Upper lobe of left lung (tissue), 6 donors: Measurements from ENCODE around the gene ABL1. TPM values are rescaled to one million over a fixed set of nuclear protein-coding genes. Genes with fewer than 3 reads are reported as not detected.
"Not testable (repeated sequence)": the region's sequence is repeated elsewhere in the genome, so short reads cannot be mapped to it uniquely, and the experiment has no call there.

Experiments used
- ATAC-seq, 2 donors: fragments of 200-7000 bp; cut with Tn5 transposase; one replicate each; pipeline ENCODE4 v1.9.1; 2022; ENCODE audit warnings: mild to moderate bottlenecking in 2 of 2, moderate library complexity in 2 of 2; ENCODE audit not compliant: low FRiP score in 2 of 2
- DNase-seq, 2 donors: peaks; one replicate each; pipeline ENCODE4 v3.0.0-alpha.2; 2019 to 2020
- H3K27ac ChIP-seq, 4 donors: fragments of 200-600 bp; sonication (generic); one replicate each; pipeline ENCODE4 v1.5.1; 2016 to 2019
- H3K27me3 ChIP-seq, 4 donors: fragments of 200-600 bp; sonication (generic); one replicate each; pipeline ENCODE4 v1.5.1; 2017 to 2019
- H3K36me3 ChIP-seq, 4 donors: fragments of 200-600 bp; sonication (generic); one replicate each; pipeline ENCODE4 v1.5.1; 2016 to 2019
- H3K4me1 ChIP-seq, 4 donors: fragments of 200-600 bp; sonication (generic); one replicate each; pipeline ENCODE4 v1.5.1; 2018 to 2019
- H3K4me3 ChIP-seq, 4 donors: fragments of 200-600 bp; sonication (generic); one replicate each; pipeline ENCODE4 v1.5.1; 2017 to 2019; ENCODE audit warnings: mild to moderate bottlenecking in 2 of 4, moderate library complexity in 1 of 4
- H3K9me3 ChIP-seq, 4 donors: fragments of 200-600 bp; sonication (generic); one replicate each; pipeline ENCODE4 v1.5.1; 2018 to 2019
- EP300 ChIP-seq, 4 donors: sonication (generic); formaldehyde crosslinking; IDR thresholded peaks; one replicate each; pipeline ENCODE4 v1.5.1; 2017; ENCODE audit warnings: antibody characterized with exemption in 4 of 4, control low read depth in 2 of 4
- POLR2A ChIP-seq, 4 donors: fragments of 450-650 bp; IDR thresholded peaks; one replicate each; pipeline ENCODE4 v1.5.1; 2016 to 2017; ENCODE audit warnings: antibody characterized with exemption in 4 of 4, mild to moderate bottlenecking in 2 of 4
- POLR2AphosphoS5 ChIP-seq, 2 donors: sonication (generic); formaldehyde crosslinking; IDR thresholded peaks; one replicate each; pipeline ENCODE4 v1.5.1; 2017; ENCODE audit warnings: antibody characterized with exemption in 2 of 2
- WGBS, 2 donors: methylation state at CpG; one replicate each; pipeline ENCODE4 v1.1.5; 2017 to 2018; 5-methylcytosine and 5-hydroxymethylcytosine counted together
- total RNA-seq, 6 donors: library from RNA; depleted of rRNA in 4 of 6; stranded (reverse); fragments of >200 nt in 4 of 6; gene quantifications; one replicate each; pipeline versions ENCODE4 v1.1.0 to v1.2.1, GENCODE V29; 2016 to 2021
- TF ChIP-seq, protein P1 (sequence below), 6 experiments: fragments of 450-650 bp in 4 of 6; fragments of 200-600 bp in 2 of 6; sonication (generic) in 2 of 6; IDR thresholded peaks; one replicate each; pipeline ENCODE4 v1.5.1; 2016 to 2019; ENCODE audit warnings: antibody characterized with exemption in 6 of 6
- donor health status: DM: no; HTN: no; CAD: no; lungs with moderate emphysema.
- donor health status: DM: no; HTN: yes; CAD: no; lungs with severe emphysema.

ABL1 gene
- total RNA-seq, 6 donors from 2014 or later: 39.8 to 56.5 (median 47.0) TPM

DNA sequence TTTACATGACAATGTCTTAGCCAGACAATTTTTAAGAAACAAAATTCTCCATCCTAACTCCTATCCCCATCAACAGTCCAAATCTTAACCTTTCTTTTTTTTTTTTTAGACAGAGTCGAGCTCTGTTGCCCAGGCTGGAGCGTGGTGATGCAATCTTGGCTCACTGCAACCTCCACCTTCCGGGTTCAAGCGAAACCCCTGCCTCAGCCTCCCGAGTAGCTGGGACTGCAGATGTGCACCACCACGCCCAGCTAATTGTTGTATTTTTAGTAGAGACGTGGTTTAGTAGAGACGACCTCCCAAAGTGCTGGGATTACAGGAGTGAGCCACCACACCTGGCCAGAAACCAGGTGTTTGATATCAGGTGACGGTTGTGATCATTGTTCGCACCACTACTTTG is 10.2 kb downstream of the ABL1 start:
- ATAC-seq (no peak), DNase-seq (no peak)
- Histone ChIP-seq H3K4me3 (no peak overlapping the region), H3K27ac (peak overlapping the region; percentile 80 to 86 (median 82)), H3K36me3 (no peaks in the 10 kb centered on the region), H3K27me3 (no peaks in the 10 kb centered on the region), H3K4me1 (peaks cover 30 to 55% (median 37%) of the 10 kb centered on the region in 4 donors), H3K9me3 (no peaks in the 10 kb centered on the region)
- TF ChIP-seq POLR2A (IDR thresholded peaks at IDR 0.05) (no peak), POLR2AphosphoS5 (IDR thresholded peaks at IDR 0.05) (no peak), EP300 (IDR thresholded peaks at IDR 0.05) (no peak)
- TF ChIP-seq, protein P1, sequence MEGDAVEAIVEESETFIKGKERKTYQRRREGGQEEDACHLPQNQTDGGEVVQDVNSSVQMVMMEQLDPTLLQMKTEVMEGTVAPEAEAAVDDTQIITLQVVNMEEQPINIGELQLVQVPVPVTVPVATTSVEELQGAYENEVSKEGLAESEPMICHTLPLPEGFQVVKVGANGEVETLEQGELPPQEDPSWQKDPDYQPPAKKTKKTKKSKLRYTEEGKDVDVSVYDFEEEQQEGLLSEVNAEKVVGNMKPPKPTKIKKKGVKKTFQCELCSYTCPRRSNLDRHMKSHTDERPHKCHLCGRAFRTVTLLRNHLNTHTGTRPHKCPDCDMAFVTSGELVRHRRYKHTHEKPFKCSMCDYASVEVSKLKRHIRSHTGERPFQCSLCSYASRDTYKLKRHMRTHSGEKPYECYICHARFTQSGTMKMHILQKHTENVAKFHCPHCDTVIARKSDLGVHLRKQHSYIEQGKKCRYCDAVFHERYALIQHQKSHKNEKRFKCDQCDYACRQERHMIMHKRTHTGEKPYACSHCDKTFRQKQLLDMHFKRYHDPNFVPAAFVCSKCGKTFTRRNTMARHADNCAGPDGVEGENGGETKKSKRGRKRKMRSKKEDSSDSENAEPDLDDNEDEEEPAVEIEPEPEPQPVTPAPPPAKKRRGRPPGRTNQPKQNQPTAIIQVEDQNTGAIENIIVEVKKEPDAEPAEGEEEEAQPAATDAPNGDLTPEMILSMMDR (IDR thresholded peaks at IDR 0.05): no peak
- 73 to 76% methylated on average over 10 of the region's 10 CpGs for WGBS, 2 donors

DNA sequence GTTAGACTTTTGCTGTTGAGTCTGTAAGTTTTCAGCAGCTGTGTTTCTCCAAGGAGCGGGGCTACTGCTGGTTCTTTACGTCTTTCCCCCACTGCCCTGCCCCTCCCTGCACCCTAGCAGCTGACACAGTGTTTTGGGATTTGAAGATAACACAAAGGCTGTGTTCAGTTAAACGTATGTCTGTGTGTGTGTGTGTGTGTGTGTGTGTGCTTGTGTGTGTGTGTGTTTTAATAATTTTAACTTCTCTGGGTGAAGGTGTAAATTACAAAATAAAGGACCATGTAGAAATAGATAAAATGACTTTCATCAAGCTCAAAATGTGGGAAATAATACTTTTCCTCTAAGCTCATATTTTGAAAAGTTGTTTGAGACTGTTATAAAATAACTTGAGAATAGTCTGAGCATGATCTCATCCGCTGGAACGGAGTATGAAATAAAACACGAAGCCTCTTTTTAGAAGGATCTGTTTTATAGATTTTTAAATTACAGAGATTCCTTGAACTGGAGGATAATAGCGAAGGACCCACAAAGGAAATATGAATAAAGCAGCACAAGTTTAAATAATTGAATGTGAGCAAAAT is 10.9 kb downstream of the ABL1 start:
- WGBS, 2 donors: 44 to 50% methylated on average over 7 of the region's 7 CpGs
- peak in 1 of 2 donors; percentile 27 for ATAC-seq
- H3K27me3 ChIP-seq: no peaks in the 10 kb centered on the region
- H3K36me3 ChIP-seq: no peaks in the 10 kb centered on the region
- H3K9me3 ChIP-seq: no peaks in the 10 kb centered on the region
- TF ChIP-seq POLR2AphosphoS5 (IDR thresholded peaks at IDR 0.05) (no peak), POLR2A (IDR thresholded peaks at IDR 0.05) (no peak), EP300 (IDR thresholded peaks at IDR 0.05) (no peak)
- TF ChIP-seq, protein P1 (IDR thresholded peaks at IDR 0.05): no peak
- H3K27ac ChIP-seq: peak overlapping the region; percentile 80 to 86 (median 82)
- DNase-seq: no peak
- H3K4me3 ChIP-seq: no peak overlapping the region
- H3K4me1 ChIP-seq: peaks cover 30 to 54% (median 37%) of the 10 kb centered on the region in 4 donors

DNA sequence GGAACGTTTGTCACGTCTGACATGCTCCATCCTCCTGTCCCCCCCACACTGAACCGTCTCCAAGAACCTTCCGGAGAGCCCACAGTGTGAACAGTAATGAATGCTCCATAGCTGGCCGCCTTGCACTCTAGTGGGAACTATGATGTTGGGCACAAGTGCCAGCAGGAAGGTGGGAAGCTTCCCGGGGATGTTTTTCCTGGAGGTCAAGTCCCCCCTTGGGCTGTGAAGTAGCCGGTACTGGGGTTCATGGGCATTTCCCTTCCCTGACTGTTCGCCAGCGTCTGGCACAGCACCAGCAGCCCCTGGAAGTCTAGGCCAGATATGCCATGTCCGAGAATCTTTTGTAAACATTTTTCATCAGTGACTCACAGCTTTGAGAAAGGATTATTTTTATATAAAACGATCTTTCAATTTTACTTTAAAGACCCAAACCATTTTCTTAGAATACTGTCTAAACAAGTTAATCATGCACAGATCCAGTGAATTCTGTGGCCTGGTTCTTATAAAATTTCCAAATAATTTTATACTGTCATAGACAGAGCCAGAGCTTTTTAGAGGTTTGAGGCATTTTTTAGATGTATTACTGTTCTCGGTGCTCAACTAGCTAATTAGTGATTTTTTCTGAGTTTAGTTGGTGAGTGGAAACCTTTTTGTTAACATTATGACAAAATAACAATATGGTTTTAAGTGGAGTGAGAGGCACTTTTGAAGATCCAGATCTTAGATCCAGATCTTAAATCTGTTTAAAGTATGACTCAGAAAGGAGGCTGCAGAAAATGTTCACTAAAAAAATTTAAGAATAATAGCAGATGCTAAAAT is 11.6 kb downstream of the ABL1 start:
- Histone ChIP-seq H3K27me3 (no peaks in the 10 kb centered on the region), H3K27ac (peak overlapping the region; percentile 80 to 86 (median 82)), H3K36me3 (no peaks in the 10 kb centered on the region), H3K4me1 (peaks cover 30 to 54% (median 37%) of the 10 kb centered on the region in 4 donors), H3K9me3 (no peaks in the 10 kb centered on the region), H3K4me3 (no peak overlapping the region)
- peak; percentile 46 to 53 for ATAC-seq
- no peak for DNase-seq
- WGBS, 2 donors: 35 to 57% methylated on average over 10 to 12 of the region's 12 CpGs
- TF ChIP-seq EP300 (IDR thresholded peaks at IDR 0.05): no peak
- peak in 1 of 2 donors; percentile 17 for TF ChIP-seq POLR2AphosphoS5 (IDR thresholded peaks at IDR 0.05)

DNA sequence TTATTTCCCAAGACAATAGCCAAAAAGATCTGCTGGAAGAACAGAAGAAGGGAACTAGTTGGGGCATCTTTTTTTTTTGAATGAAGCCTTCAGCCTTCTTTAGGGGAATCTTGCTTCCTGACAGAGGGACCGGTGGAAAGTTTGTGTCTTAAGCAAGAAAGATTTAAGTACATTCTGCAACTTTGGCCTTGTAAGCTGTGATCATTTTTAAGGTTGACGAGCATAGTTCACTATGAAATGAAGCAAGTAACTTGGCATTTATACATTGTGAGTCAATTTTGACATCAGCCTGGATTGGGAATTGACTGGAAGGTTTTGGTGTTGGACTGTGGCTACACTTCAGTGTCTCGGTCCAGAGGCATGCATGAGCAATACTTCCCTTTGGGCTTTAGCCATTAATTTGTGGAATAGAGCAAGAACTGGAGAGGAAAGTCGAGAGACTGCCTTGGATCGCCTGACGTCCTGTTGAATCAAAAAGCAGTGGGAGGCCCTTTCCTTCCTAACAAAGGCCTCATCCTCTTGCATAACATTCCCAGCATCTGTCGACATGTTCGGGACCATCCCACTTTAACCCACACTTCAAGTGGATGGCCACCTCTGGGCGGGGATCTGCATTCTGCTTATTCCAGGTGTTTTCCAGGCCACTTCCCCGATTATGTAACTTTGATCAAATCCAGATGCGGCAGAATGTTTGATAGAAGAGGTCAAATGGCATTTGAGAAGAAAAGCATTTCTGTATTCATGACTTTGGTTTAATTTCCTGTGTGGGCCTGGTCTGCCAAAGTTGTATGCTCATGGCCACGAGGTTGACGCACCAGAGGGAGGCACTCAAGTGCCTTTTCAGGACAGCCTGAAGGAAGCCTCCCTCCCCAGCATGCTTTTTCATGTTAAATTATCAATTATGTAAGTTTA is 12.5 kb downstream of the ABL1 start:
- peak in 1 of 2 donors; percentile 55 for DNase-seq
- Histone ChIP-seq H3K4me3 (no peak overlapping the region), H3K27ac (peak overlapping the region; percentile 80 to 86 (median 82)), H3K27me3 (no peaks in the 10 kb centered on the region), H3K4me1 (peaks cover 30 to 50% (median 38%) of the 10 kb centered on the region in 4 donors), H3K36me3 (no peaks in the 10 kb centered on the region), H3K9me3 (no peaks in the 10 kb centered on the region)
- 37 to 43% methylated on average over 11 to 13 of the region's 13 CpGs for WGBS, 2 donors
- TF ChIP-seq POLR2AphosphoS5 (IDR thresholded peaks at IDR 0.05) (peak; percentile 75 to 85), POLR2A (IDR thresholded peaks at IDR 0.05) (no peak), EP300 (IDR thresholded peaks at IDR 0.05) (peak in 2 of 4 donors; percentile 2 to 52)
- TF ChIP-seq, protein P1 (IDR thresholded peaks at IDR 0.05): no peak
- ATAC-seq: peak; percentile 87 to 90

DNA sequence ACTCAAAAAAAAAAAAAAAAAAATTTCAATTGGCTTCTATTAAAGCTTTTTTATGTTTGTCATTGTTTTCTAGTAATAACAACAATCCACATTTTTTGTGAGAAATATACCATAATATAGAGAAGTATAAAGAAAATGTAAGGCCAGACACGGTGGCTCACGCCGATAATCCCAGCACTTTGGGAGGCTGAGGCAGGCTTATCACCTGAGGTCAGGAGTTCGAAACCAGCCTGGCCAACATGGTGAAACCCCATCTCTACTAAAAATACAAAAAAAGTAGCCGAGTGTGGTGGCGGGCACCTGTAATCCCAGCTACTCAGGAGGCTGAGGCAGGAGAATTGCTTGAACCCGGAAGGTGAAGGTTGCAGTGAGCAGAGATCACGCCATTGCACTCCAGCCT is 13.5 kb downstream of the ABL1 start:
- not testable (repeated sequence) for DNase-seq, H3K27me3 ChIP-seq, H3K9me3 ChIP-seq, H3K36me3 ChIP-seq, ATAC-seq, H3K4me3 ChIP-seq
- WGBS, 2 donors: 94 to 97% methylated on average over 8 of the region's 8 CpGs
- Histone ChIP-seq H3K27ac (peak overlapping the region; percentile 64 to 86 (median 82)), H3K4me1 (peaks cover 30 to 45% (median 34%) of the 10 kb centered on the region in 4 donors)
